Breast epithelium (tissue), 3 donors: ENCODE data around the gene SOD2.

ENCODE experiments used
- POLR2A ChIP-seq: fragments of 450-650 bp; IDR thresholded peaks from one replicate; pipeline ENCODE4 v1.6.1; 2016; ENCODE audit warnings: antibody characterized with exemption, mild to moderate bottlenecking, moderate library complexity
- POLR2AphosphoS5 ChIP-seq, 3 donors: sonication (generic); formaldehyde crosslinking; IDR thresholded peaks; one replicate each; pipeline ENCODE4 v1.6.1; 2017; ENCODE audit warnings: antibody characterized with exemption in 3 of 3
- TF ChIP-seq, protein P1 (sequence below), 3 donors: fragments of 450-650 bp; IDR thresholded peaks; one replicate each; pipeline ENCODE4 v1.5.1; 2016 to 2017; ENCODE audit warnings: antibody characterized with exemption in 3 of 3, mild to moderate bottlenecking in 3 of 3, moderate library complexity in 3 of 3

GRCh38 chr6:159649441-159649840 is 43.6 kb downstream of the SOD2 start:
- TF ChIP-seq, protein P1, sequence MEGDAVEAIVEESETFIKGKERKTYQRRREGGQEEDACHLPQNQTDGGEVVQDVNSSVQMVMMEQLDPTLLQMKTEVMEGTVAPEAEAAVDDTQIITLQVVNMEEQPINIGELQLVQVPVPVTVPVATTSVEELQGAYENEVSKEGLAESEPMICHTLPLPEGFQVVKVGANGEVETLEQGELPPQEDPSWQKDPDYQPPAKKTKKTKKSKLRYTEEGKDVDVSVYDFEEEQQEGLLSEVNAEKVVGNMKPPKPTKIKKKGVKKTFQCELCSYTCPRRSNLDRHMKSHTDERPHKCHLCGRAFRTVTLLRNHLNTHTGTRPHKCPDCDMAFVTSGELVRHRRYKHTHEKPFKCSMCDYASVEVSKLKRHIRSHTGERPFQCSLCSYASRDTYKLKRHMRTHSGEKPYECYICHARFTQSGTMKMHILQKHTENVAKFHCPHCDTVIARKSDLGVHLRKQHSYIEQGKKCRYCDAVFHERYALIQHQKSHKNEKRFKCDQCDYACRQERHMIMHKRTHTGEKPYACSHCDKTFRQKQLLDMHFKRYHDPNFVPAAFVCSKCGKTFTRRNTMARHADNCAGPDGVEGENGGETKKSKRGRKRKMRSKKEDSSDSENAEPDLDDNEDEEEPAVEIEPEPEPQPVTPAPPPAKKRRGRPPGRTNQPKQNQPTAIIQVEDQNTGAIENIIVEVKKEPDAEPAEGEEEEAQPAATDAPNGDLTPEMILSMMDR (IDR thresholded peaks at IDR 0.05): no peak
- TF ChIP-seq POLR2A (no peak), POLR2AphosphoS5 (IDR thresholded peaks at IDR 0.05) (no peak)
